ENCODE data around the gene SYMPK.

The SYMPK gene

DNA sequence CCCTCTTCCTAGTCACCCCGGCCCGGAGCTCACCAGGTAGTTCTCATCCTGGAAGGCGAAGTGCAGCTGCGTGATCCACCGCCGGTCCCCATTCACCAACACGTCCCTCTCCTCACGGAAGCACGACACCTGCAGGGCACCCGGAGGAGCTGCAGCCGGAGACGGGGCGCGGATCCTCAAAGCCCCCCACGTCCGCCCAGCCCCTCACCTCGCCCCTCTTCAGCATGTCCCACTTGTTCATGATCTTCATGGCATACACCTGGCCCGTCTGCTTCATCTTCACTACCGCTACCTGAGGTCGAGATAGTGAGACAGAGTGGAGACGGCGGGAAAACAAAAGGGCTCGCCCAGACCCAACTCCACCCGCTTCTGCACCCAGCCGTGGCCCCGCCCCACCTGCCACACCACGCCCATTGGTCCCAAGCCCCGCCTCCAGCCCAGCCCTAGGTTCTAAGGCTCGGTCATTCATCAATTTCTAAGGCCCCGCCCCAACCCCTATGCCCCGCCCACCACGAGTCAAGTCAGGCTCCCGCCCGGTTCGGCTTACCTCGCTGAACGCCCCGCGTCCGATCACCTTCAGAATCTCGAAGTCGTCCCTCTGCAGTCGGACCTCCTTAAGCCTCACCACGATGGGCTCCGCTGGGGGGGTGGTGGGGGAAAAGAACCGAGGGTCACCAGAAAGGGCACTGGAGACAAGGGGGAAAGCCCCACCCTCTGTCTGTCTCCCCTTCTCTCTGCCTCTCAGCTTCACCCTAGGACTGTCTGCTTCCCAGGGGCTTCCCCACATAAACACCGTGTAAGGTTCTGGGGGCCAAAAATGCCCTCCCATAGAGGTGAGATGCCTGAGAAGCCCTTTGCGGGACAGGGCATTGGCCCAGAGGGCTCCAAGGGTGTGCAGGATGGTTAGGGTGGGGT, 83.5 kb downstream of the SYMPK start:
- no peak for DNase-seq

DNA sequence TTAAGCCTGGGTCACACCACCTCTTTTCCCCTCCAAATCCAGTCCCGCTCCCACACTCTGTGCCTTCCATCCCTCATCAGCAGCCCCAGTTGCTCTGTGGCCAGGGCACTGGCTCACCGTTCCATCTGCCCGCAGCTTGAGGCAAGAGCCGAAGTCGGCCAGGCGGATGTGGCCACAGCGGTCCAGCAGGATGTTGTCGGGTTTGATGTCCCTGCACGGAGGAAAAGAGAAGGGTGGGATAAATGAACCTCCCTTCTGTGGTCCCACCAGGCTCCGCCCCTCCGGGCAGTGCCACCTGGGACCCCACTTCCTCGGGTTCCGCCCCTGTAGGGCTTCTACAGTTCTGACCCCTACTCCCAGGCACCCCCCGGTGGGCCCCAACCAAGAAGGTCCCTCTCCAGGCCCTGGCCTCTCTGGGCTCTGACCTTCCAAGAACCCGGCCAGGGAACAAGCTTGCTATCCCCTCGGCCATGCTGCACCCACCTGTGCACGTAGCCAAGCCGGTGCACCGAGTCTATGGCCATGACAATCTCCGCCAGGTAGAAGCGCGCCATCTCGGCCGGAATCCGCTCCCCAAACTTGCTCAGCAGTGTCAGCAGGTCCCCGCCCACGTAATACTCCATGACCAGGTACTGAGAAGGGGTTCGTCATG, 84.8 kb downstream of the SYMPK start:
- no peak for DNase-seq

DNA sequence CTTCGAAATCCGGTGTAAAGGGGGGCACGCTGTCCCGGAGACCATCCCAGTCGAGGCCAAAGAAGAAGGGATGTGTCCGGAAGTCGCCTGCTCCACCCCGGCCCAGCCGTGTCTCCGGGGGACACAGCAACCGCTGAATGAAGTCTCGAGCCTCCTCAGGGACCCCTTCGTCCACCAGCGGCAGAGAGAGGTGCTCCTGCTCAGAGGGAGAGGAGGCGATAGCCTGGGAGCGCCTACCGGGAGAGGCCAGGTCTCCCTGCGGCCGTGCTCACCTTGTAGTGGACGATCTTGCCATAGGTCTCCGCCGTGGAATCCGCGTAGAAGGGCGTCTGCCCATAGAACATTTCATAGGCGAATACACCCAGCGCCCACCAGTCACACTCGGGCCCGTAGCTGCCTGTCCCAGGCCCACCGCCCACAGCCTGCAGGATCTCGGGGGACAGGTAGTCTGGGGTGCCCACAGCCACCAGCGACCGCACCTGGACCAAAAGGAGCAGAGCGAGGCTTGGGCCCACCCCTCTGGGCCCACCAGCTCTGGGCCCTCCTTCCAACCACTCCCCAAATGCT, 85.5 kb downstream of the SYMPK start:
- no peak for DNase-seq

- no peak for DNase-seq
Measured at GRCh38 chr19:45774765-45775164, 88.2 kb downstream of the SYMPK start.

DNA sequence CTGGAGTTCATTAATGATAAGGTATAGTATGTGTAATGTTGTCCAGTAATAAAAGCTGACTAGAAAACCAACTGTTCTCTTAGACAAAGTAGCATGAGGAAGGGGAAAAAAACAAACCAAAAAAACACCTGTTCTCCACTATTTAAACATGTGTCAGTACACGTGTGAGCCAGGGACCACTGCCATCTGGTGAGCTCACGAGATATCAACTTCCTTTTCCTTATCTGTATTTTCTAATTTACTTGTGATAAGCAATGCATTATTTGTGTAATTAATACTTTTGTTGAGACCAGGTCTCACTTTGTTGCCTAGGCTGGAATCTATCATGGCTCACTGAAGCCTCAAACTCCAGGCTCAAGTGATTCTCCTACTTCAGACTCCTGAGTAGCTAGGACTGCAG, 89.6 kb downstream of the SYMPK start:
- no peak for DNase-seq

- DNase-seq, result no peak
Measured at GRCh38 chr19:45772912-45773311, 90.0 kb downstream of the SYMPK start.

- DNase-seq, result no peak
Measured at GRCh38 chr19:45772130-45772840, 90.7 kb downstream of the SYMPK start.

DNA sequence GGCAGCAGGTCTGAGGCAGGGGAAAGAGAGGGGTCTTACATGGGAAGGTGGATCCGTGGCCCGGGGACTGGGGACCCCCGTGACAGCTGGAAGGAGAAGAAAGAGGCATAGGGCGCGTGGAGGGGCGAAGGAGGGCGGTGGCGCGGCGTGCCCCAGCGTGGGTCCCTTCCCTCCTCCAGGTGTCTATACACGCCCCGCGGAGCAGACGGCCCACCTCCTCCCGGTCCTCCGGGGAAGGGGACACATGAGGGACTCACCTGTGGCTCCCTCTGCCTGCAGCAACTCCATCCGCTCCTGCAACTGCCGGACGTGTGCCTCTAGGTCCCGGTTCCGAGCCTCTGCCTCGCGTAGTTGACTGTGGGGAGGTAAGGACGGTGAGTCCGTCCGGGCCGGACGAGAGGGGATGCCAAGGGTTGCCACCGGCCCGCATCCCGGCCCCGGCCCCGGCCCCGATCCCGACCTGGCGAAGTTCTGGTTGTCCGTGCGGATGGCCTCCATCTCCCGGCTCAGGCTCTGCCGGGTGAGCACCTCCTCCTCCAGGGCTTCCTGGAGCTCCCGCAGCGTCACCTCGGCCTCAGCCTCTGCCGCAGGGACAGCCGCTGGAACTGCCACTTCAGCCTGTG, 91.5 kb downstream of the SYMPK start:
- no peak for DNase-seq

DNA sequence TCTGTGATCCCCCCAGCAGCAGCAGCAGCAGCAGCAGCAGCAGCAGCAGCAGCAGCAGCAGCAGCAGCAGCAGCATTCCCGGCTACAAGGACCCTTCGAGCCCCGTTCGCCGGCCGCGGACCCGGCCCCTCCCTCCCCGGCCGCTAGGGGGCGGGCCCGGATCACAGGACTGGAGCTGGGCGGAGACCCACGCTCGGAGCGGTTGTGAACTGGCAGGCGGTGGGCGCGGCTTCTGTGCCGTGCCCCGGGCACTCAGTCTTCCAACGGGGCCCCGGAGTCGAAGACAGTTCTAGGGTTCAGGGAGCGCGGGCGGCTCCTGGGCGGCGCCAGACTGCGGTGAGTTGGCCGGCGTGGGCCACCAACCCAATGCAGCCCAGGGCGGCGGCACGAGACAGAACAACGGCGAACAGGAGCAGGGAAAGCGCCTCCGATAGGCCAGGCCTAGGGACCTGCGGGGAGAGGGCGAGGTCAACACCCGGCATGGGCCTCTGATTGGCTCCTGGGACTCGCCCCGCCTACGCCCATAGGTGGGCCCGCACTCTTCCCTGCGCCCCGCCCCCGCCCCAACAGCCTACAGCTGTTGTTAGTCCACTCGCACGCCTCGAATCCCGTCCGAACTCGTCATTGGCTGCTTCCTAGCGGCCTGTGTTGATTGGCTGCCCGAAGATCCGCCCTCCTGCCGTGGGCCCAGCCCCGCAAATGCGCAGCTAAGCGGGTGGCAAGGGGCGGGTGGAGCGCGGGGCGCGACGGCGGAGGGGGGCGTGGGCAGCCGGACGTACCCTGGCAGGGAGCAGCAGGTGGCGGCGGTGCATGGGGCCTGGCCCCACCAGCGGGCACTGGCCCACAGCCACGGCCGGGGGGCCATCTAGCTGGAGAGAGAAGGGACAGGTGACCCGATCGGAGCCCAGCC, 92.5 kb downstream of the SYMPK start:
- peak; percentile 77 for DNase-seq

- no peak for DNase-seq
Measured at GRCh38 chr19:45769821-45770191, 93.1 kb downstream of the SYMPK start.

DNA sequence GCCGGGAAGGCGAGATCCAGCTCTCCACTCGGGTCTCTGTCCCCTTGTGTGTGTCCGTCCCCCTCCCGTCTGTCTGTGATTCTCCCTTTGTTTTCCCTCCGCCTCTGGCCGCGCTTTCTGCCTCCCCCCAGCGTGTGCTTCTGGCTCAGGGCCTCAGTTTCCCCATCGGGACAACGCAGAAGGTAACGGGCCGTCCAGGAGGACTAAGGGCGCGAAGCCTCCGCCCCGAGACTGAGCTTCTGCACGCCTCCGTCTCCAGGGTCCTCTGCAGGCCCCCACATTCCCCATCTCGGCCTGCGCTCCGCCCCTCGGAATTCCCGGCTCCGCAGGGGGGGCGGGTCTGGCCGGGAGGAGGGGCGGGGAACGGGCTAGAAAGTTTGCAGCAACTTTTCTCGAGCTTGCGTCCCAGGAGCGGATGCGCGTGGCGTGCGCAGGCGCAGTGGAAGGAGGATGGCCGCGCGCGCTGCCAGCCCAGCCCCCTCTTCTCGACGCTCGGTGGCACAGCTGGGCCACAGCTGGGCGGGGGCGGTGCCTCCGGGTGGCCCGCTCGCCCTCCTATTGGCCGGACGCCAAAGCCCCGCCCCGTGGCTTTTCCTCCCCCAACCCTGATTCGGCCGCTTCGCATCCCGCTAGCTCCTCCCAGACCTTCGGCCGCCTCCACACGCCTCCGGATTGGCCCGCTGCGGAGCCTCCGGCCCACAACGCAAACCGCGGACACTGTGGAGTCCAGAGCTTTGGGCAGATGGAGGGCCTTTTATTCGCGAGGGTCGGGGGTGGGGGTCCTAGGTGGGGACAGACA, 93.8 kb downstream of the SYMPK start, which contains the start of gene SIX5:
SIX5 (minus strand) TSS at position 269 of the 799 bp plus-strand sequence. CDS start 408 bp downstream, outside the sequence.
- DNase-seq, result peak; percentile 100

DNA sequence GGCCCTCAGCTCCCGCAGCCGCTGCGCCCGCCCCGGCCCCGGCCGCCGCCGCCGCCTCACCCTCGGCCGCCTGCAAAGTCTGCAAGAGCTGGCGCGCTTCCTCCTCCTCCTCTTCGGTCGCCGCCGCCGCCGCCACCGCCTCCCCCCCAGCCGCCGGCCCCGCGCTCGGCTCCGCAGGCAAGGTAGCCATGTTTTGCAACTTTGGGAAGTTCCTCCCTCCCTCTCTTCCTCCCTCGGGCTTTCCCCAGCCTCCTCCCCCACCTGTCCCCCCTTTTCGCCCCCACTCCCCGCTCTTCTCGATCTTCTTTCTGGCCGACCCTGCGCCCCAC, 94.3 kb downstream of the SYMPK start:
- peak; percentile 26 for DNase-seq

GRCh38 chr19:45767881-45768654, 94.9 kb downstream of the SYMPK start:
- no peak for DNase-seq

- DNase-seq, result peak; percentile 91
Measured at GRCh38 chr19:45767410-45767880, 95.5 kb downstream of the SYMPK start.

DNA sequence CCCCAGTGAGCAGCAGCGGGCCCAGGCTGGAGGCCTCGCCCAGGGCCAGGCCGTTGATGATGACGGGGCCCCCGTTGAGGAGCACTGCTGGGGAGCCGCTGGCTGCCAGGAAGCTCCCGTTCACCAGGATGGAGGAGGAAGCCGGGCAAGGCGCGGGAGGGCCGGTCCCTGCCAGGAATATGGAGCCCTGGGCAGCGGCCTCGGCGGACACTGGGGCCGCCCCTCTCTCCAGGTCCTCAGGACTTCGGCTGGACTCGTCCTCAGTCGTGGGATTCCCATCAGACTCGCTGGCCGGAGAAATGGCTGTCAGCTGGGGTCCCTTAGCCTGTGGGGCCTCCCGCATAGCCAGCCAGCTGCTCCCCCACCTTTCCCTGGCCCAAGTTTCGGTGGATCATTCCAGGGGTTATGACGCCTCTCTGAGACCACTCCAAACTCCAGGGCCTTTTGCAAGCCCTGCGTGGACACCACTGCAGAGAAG, 96.0 kb downstream of the SYMPK start:
- DNase-seq, result no peak

GRCh38 chr19:45766296-45766868, 96.6 kb downstream of the SYMPK start:
- DNase-seq, result no peak

DNA sequence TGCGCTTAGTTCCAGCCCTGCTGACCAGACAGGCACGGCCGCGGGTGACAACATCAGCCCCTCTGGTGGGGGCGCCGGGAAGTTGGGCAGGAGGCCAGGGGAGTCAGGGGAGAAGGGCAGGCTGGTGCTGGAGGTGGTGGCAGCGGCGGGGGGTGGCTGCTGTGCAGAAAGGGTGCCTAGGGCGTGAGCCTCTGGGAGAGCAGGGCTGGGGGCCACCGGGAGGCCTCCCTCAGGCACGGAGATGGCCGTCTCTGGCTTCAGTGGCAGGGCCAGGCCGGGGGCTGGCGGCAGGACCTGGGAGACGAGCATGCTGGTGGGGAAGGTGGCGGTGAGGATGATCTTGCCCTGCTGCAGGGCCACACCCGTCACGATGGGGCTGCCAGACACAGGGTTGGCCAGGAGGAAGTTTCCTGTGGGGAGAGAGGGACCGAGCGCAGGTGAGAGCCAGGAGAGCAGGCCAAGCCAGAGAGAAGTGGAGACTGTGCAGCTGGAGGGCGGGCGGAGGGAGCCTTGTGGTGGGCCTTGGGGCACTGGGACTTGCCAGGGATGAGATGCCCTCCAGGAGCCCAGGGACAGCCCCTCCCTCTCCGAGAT, 97.1 kb downstream of the SYMPK start:
- DNase-seq, result no peak
